ENCODE measurements around the gene SLC4A8.
A peak's percentile ranks its signal among the peaks of the same experiment; 100 is the strongest.

The SLC4A8 gene

GRCh38 chr12:51415931-51416330, 8.7 kb upstream of the SLC4A8 start:
- H3K27ac ChIP-seq, result no peak overlapping the region
- TF ChIP-seq CTCF (IDR thresholded peaks at IDR 0.05) (no peak), ZFX (IDR thresholded peaks at IDR 0.05; ENCODE audit: borderline replicate concordance) (no peak)

GRCh38 chr12:51417826-51418225, 6.8 kb upstream of the SLC4A8 start:
- TF ChIP-seq CTCF (IDR thresholded peaks at IDR 0.05) (no peak), ZFX (IDR thresholded peaks at IDR 0.05; ENCODE audit: borderline replicate concordance) (no peak)
- no peak overlapping the region for H3K27ac ChIP-seq

- TF ChIP-seq CTCF (IDR thresholded peaks at IDR 0.05), result 0 out of 2 replicates have a peak, but pooled peaks have one; percentile 10
- no peak for TF ChIP-seq ZFX (IDR thresholded peaks at IDR 0.05; ENCODE audit: borderline replicate concordance)
- no peak overlapping the region for H3K27ac ChIP-seq
Measured at GRCh38 chr12:51419425-51420193, 5.0 kb upstream of the SLC4A8 start.

GRCh38 chr12:51421266-51421884, 3.3 kb upstream of the SLC4A8 start:
- no peak overlapping the region for H3K27ac ChIP-seq
- TF ChIP-seq CTCF (IDR thresholded peaks at IDR 0.05), result peak; percentile 93
- TF ChIP-seq ZFX (IDR thresholded peaks at IDR 0.05; ENCODE audit: borderline replicate concordance), result no peak

- H3K27ac ChIP-seq, result no peak overlapping the region
- no peak for TF ChIP-seq CTCF (IDR thresholded peaks at IDR 0.05)
- no peak for TF ChIP-seq ZFX (IDR thresholded peaks at IDR 0.05; ENCODE audit: borderline replicate concordance)
Measured at GRCh38 chr12:51424094-51424661, 453 bp upstream of the SLC4A8 start.

GRCh38 chr12:51428256-51428655, 3.6 kb downstream of the SLC4A8 start:
- H3K27ac ChIP-seq, result no peak overlapping the region
- TF ChIP-seq CTCF (IDR thresholded peaks at IDR 0.05), result no peak
- no peak for TF ChIP-seq ZFX (IDR thresholded peaks at IDR 0.05; ENCODE audit: borderline replicate concordance)

GRCh38 chr12:51429700-51430099, 5.1 kb downstream of the SLC4A8 start:
- TF ChIP-seq ZFX (IDR thresholded peaks at IDR 0.05; ENCODE audit: borderline replicate concordance) (no peak), CTCF (IDR thresholded peaks at IDR 0.05) (no peak)
- H3K27ac ChIP-seq, result peak overlapping the region; percentile 15; the same call in 1 of the 2 replicates

Data from 22Rv1 (cell line).